HepG2 (cell line): ENCODE data around the gene SDHAF1. TPM values are rescaled to one million over a fixed set of nuclear protein-coding genes. Genes with fewer than 3 reads are reported as not detected.

Experiments
- ATAC-seq: fragments of 200-7000 bp; cut with Tn5 transposase; 3 replicates; pipeline ENCODE4 v1.9.1; 2020; ENCODE audit warnings: mild to moderate bottlenecking, moderate library complexity
- BruUV-seq: library from RNA; stranded (reverse); fragments of 400-500 nt; replicated peaks from 2 replicates; lab custom pipeline; 2021; lab: Mats Ljungman, UMichigan
- CTCF ChIA-PET: fragments of 300-600 bp; formaldehyde crosslinking; extraction: SDS; loops from one replicate; lab custom pipeline; 2021; ENCODE audit warnings: low total read pairs, inconsistent platforms, low intra/inter-chr PET ratio; lab: Yijun Ruan, JAX
- POLR2A ChIA-PET: fragments of 350-600 bp; sonication (Branson Sonifier 250); formaldehyde crosslinking; loops from one replicate; lab custom pipeline; 2020; ENCODE audit warnings: antibody characterized with exemption, inconsistent platforms; lab: Yijun Ruan, JAX
- DNase-seq: peaks from one replicate; pipeline ENCODE4 v3.0.0-alpha.2; 2015; ENCODE audit warnings: low spot score
- FAIRE-seq: peaks from 3 replicates; lab custom pipeline; 2011; peaks lifted over from hg19 to GRCh38; lab: Jason Lieb, UNC
- H2AFZ ChIP-seq: one replicate; pipeline ENCODE4 v1.6.1; 2011; ENCODE audit warnings: low read length, inconsistent platforms
- H3K27ac ChIP-seq: fragments of 300-600 bp; 3 replicates; pipeline ENCODE4 v1.8.0; 2011; ENCODE audit warnings: mixed run types, mild to moderate bottlenecking, mixed read lengths, low read length, inconsistent platforms; ENCODE audit not compliant: insufficient read depth; ENCODE audit errors: extremely low read length
- H3K27me3 ChIP-seq, 2 experiments: fragments of 200-600 bp in 1 of 2; 2 replicates in 1 of 2; 3 replicates in 1 of 2; pipeline versions ENCODE4 v1.6.0 to v1.8.0; 2011; ENCODE audit warnings: low read length in 2 of 2, mild to moderate bottlenecking in 2 of 2, moderate library complexity in 2 of 2, inconsistent platforms in 1 of 2; ENCODE audit not compliant: insufficient read depth in 2 of 2, control insufficient read depth in 1 of 2
- H3K36me3 ChIP-seq, 2 experiments: fragments of 200-600 bp in 1 of 2; replicated peaks in 1 of 2; 2 replicates in 1 of 2; 3 replicates in 1 of 2; pipeline versions ENCODE4 v1.5.1 to v1.8.0; 2011; ENCODE audit warnings: low read length in 2 of 2, inconsistent platforms in 1 of 2; ENCODE audit not compliant: insufficient read depth in 2 of 2, control insufficient read depth in 1 of 2
- H3K4me1 ChIP-seq: 2 replicates; pipeline ENCODE4 v1.5.1; 2012; ENCODE audit warnings: low read length, inconsistent platforms; ENCODE audit not compliant: insufficient read depth
- H3K4me2 ChIP-seq: 2 replicates; pipeline ENCODE4 v1.6.0; 2011; ENCODE audit warnings: low read depth, low read length, inconsistent platforms
- H3K4me3 ChIP-seq, 3 experiments: fragments of 200-600 bp in 1 of 3; sonication (generic), shearing (Covaris generic) in 1 of 3; replicated peaks in 1 of 3; 2 replicates each; pipeline ENCODE4 v1.5.1; 2011 to 2016; ENCODE audit warnings: low read length in 3 of 3, inconsistent platforms in 2 of 3, low read depth in 2 of 3, mild to moderate bottlenecking in 2 of 3, control low read depth in 1 of 3, mixed read lengths in 1 of 3; ENCODE audit not compliant: insufficient read depth in 1 of 3
- H3K79me2 ChIP-seq: one replicate; pipeline ENCODE4 v1.6.1; 2011; ENCODE audit warnings: low read length, inconsistent platforms; ENCODE audit not compliant: insufficient read depth
- H3K9ac ChIP-seq: 2 replicates; pipeline ENCODE4 v1.6.0; 2011; ENCODE audit warnings: mild to moderate bottlenecking, low read depth, low read length, inconsistent platforms; ENCODE audit not compliant: insufficient read depth
- H3K9me3 ChIP-seq: 2 replicates; pipeline ENCODE4 v1.5.1; 2012; ENCODE audit warnings: mild to moderate bottlenecking, low read length
- H4K20me1 ChIP-seq: 2 replicates; pipeline ENCODE4 v1.6.0; 2011; ENCODE audit warnings: inconsistent platforms, mild to moderate bottlenecking, low read length, moderate library complexity; ENCODE audit not compliant: insufficient read depth
- CEBPZ ChIP-seq: IDR thresholded peaks from 2 replicates; pipeline ENCODE4 v1.6.1; 2012; ENCODE audit warnings: low read length, improper control_type of control experiment
- CTCF ChIP-seq: sonication (generic); formaldehyde crosslinking; IDR thresholded peaks from 2 replicates; pipeline ENCODE4 v1.5.0; 2020; ENCODE audit warnings: mild to moderate bottlenecking, missing genetic modification reagents, moderate library complexity
- GLI4 ChIP-seq: sonication (generic); formaldehyde crosslinking; IDR thresholded peaks from 2 replicates; pipeline ENCODE4 v1.5.1; 2020; ENCODE audit warnings: missing genetic modification reagents, mild to moderate bottlenecking, moderate library complexity, borderline replicate concordance
- HNRNPL ChIP-seq: fragments of 200-400 bp; formaldehyde crosslinking; IDR thresholded peaks from 2 replicates; pipeline ENCODE4 v1.6.1; 2017; ENCODE audit warnings: mild to moderate bottlenecking, low read depth, low read length
- MIER2 ChIP-seq: IDR thresholded peaks from 2 replicates; pipeline ENCODE4 v1.6.1; 2016; ENCODE audit warnings: missing biosample characterization, missing genetic modification reagents
- RAD21 ChIP-seq: fragments of 450-650 bp; formaldehyde crosslinking; IDR thresholded peaks from 2 replicates; pipeline ENCODE4 v1.5.0; 2020; ENCODE audit warnings: mild to moderate bottlenecking
- SMC3 ChIP-seq: IDR thresholded peaks from 2 replicates; pipeline ENCODE4 v1.6.1; 2011; ENCODE audit warnings: low read length, improper control_type of control experiment
- STAG1 ChIP-seq: sonication (generic); formaldehyde crosslinking; IDR thresholded peaks from 2 replicates; pipeline ENCODE4 v1.4.0; 2020; ENCODE audit warnings: missing genetic modification reagents
- ZNF263 ChIP-seq: sonication (generic); formaldehyde crosslinking; IDR thresholded peaks from 2 replicates; pipeline ENCODE4 v1.4.0; 2020; ENCODE audit warnings: missing genetic modification reagents
- ZNF547 ChIP-seq: sonication (generic); formaldehyde crosslinking; IDR thresholded peaks from 2 replicates; pipeline ENCODE4 v1.5.1; 2020; ENCODE audit warnings: mild to moderate bottlenecking, missing genetic modification reagents
- ZNF710 ChIP-seq: sonication (generic); formaldehyde crosslinking; IDR thresholded peaks from 2 replicates; pipeline ENCODE4 v1.5.0; 2020; ENCODE audit warnings: mild to moderate bottlenecking, missing genetic modification reagents, borderline replicate concordance
- ZNF839 ChIP-seq: sonication (generic); formaldehyde crosslinking; IDR thresholded peaks from 2 replicates; pipeline ENCODE4 v1.4.0; 2020; ENCODE audit warnings: missing genetic modification reagents, mild to moderate bottlenecking, borderline replicate concordance
- ZSCAN25 ChIP-seq: sonication (generic); formaldehyde crosslinking; IDR thresholded peaks from 2 replicates; pipeline ENCODE4 v1.8.0; 2022; ENCODE audit warnings: mild to moderate bottlenecking, missing genetic modification reagents
- ZSCAN9 ChIP-seq: IDR thresholded peaks from 2 replicates; pipeline ENCODE4 v1.6.1; 2016; ENCODE audit warnings: borderline replicate concordance
- WGBS: methylation state at CpG from one replicate; pipeline ENCODE4 v1.1.6; 2017; ENCODE audit warnings: low lambda C conversion rate; 5-methylcytosine and 5-hydroxymethylcytosine counted together
- in situ Hi-C: cut with HindIII; loops from 2 replicates; pipeline ENCODE4 v1.10.0; 2017; ENCODE audit warnings: low pct_unique_long_range_greater_than_20kb; ENCODE audit not compliant: extremely low pct_ligation_motif_present
- intact Hi-C: fragments of 100-400 bp; cut with micrococcal nuclease; formaldehyde crosslinking; loops from one replicate; pipeline ENCODE4 v1.10.0; 2022; ENCODE audit not compliant: unreplicated experiment
- polyA plus RNA-seq, 8 experiments: library from polyadenylated mRNA; depleted of rRNA in 3 of 8; stranded (reverse) in 7 of 8; unstranded in 1 of 8; fragments of >200 nt; fragmentation: Illumina TruSeq in 4 of 8; extraction: Trizol in 4 of 8; gene quantifications; 2 replicates each; pipeline versions ENCODE4 v1.2.1 to v1.2.3, GENCODE V29; 2011 to 2016; ENCODE audit warnings: low read depth in 4 of 8, missing spikeins in 1 of 8, mixed read lengths in 1 of 8; ENCODE audit not compliant: insufficient read depth in 1 of 8
- total RNA-seq, 5 experiments: library from RNA; depleted of rRNA; stranded (reverse); fragments of >200 nt; fragmentation: Illumina TruSeq; extraction: Trizol; gene quantifications; 2 replicates each; pipeline ENCODE4 v1.2.3, GENCODE V29; 2016; ENCODE audit warnings: low read depth in 1 of 5
- TF ChIP-seq, protein P1 (sequence below): sonication (generic); formaldehyde crosslinking; conservative IDR thresholded peaks from 2 replicates; pipeline ENCODE4 v1.4.0; 2020; ENCODE audit warnings: missing genetic modification reagents

Gene SDHAF1
- total and polyA plus RNA-seq, 2 of the 13 experiments (the other 11 are each of a cell fraction or from before 2014, with no cell fraction given), result 17.8 to 22.8 TPM

- in situ Hi-C loops, result no loop called here
- no TSS peak for BruUV-seq
Measured at GRCh38 chr19:35977446-35978222, 17.4 kb upstream of the SDHAF1 start.

More at GRCh38 chr19:35977446-35978222, 17.4 kb upstream of the SDHAF1 start:
- Histone ChIP-seq H3K9ac (no peak overlapping the region), H3K4me1 (no peaks in the 10 kb centered on the region), H3K79me2 (no peaks in the 10 kb centered on the region), H3K27ac (no peak overlapping the region), H3K36me3 (no peaks in the 10 kb centered on the region), H4K20me1 (no peaks in the 10 kb centered on the region), H3K9me3 (no peaks in the 10 kb centered on the region), H3K4me2 (no peak overlapping the region), H3K27me3 (peaks cover 1 to 13% of the 10 kb centered on the region in 2 experiments; a peak in 2 of 5 replicates), H2AFZ (no peak overlapping the region), H3K4me3 (no peak overlapping the region)
- ChIA-PET POLR2A (no interaction called here), CTCF (no interaction called here)
- 62% methylated on average over 6 of the region's 14 CpGs for WGBS
- ATAC-seq, result peak; percentile 91
- no peak for FAIRE-seq
- TF ChIP-seq GLI4 (CRISPR knock-in tag), result no peak
- TF ChIP-seq ZNF547 (CRISPR knock-in tag), result no peak
- peak; percentile 62 for TF ChIP-seq RAD21
- peak; percentile 46 for TF ChIP-seq STAG1 (CRISPR knock-in tag)
- TF ChIP-seq ZSCAN25 (CRISPR knock-in tag), result peak; percentile 99
- no peak for TF ChIP-seq ZSCAN9 (CRISPR knock-in tag)
- TF ChIP-seq CEBPZ, result no peak
- TF ChIP-seq ZNF263, result peak; percentile 77; the same call in 1 of the 2 replicates
- no peak for TF ChIP-seq ZNF710 (CRISPR knock-in tag)
- TF ChIP-seq, protein P1, sequence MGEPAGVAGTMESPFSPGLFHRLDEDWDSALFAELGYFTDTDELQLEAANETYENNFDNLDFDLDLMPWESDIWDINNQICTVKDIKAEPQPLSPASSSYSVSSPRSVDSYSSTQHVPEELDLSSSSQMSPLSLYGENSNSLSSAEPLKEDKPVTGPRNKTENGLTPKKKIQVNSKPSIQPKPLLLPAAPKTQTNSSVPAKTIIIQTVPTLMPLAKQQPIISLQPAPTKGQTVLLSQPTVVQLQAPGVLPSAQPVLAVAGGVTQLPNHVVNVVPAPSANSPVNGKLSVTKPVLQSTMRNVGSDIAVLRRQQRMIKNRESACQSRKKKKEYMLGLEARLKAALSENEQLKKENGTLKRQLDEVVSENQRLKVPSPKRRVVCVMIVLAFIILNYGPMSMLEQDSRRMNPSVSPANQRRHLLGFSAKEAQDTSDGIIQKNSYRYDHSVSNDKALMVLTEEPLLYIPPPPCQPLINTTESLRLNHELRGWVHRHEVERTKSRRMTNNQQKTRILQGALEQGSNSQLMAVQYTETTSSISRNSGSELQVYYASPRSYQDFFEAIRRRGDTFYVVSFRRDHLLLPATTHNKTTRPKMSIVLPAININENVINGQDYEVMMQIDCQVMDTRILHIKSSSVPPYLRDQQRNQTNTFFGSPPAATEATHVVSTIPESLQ (CRISPR knock-in tag), result no peak
- no peak for TF ChIP-seq SMC3
- peak; percentile 89 for TF ChIP-seq MIER2
- peak; percentile 65 for TF ChIP-seq CTCF (CRISPR knock-in tag)
- no peak for TF ChIP-seq ZNF839
- 0 out of 2 replicates have a peak, but pooled peaks have one; percentile 30 for TF ChIP-seq HNRNPL
- intact Hi-C loops, result no loop called here
- peak; percentile 53 for DNase-seq
